HL-60 (cell line): ENCODE measurements around the gene NDE1.

ENCODE experiments used
- DNase-seq, 2 experiments: peaks; one replicate each; pipeline ENCODE4 v3.0.0-alpha.2; 2010 to 2020; ENCODE audit warnings: low read depth in 1 of 2, low spot score in 1 of 2
- H3K27ac ChIP-seq: fragments of 250-450 bp; sonication (Bioruptor Pico); replicated peaks from 2 replicates; pipeline ENCODE4 v1.5.1; 2020; ENCODE audit warnings: mild to moderate bottlenecking, moderate library complexity
- H3K27me3 ChIP-seq: fragments of 250-450 bp; sonication (Bioruptor Pico); 2 replicates; pipeline ENCODE4 v1.5.1; 2021; ENCODE audit warnings: mild to moderate bottlenecking, moderate library complexity; ENCODE audit not compliant: insufficient read depth, poor library complexity, severe bottlenecking
- H3K4me3 ChIP-seq: replicated peaks from 2 replicates; pipeline ENCODE4 v1.5.1; 2011; ENCODE audit warnings: mild to moderate bottlenecking, control low read depth, low read length; ENCODE audit not compliant: insufficient read depth
- CTCF ChIP-seq: IDR thresholded peaks from one replicate; pipeline ENCODE4 v1.5.1; 2011; ENCODE audit warnings: low read length, control low read depth, inconsistent platforms; ENCODE audit not compliant: insufficient read depth
- GABPA ChIP-seq: IDR thresholded peaks from 2 replicates; pipeline ENCODE4 v1.6.1; 2012; ENCODE audit warnings: low read depth
- POLR2AphosphoS5 ChIP-seq: IDR thresholded peaks from 2 replicates; pipeline ENCODE4 v1.6.1; 2012; ENCODE audit warnings: low read depth
- REST ChIP-seq: IDR thresholded peaks from 2 replicates; pipeline ENCODE4 v1.6.1; 2012; ENCODE audit warnings: low read depth; ENCODE audit not compliant: insufficient replicate concordance
- SPI1 ChIP-seq: IDR thresholded peaks from 2 replicates; pipeline ENCODE4 v1.6.1; 2012; ENCODE audit warnings: low read depth, mild to moderate bottlenecking, borderline replicate concordance

The NDE1 gene

GRCh38 chr16:15742716-15743115, 92.7 kb downstream of the NDE1 start:
- Histone ChIP-seq H3K27ac (no peak overlapping the region), H3K4me3 (no peak overlapping the region), H3K27me3 (no peaks in the 10 kb centered on the region)
- no peak for DNase-seq
- TF ChIP-seq CTCF (no peak), REST (no peak), GABPA (no peak), SPI1 (no peak), POLR2AphosphoS5 (no peak)

GRCh38 chr16:15743657-15744056, 93.6 kb downstream of the NDE1 start:
- no peak overlapping the region for H3K4me3 ChIP-seq
- H3K27ac ChIP-seq, result no peak overlapping the region
- TF ChIP-seq SPI1 (no peak), REST (no peak), GABPA (no peak), CTCF (no peak), POLR2AphosphoS5 (no peak)
- no peak for DNase-seq
- H3K27me3 ChIP-seq, result no peaks in the 10 kb centered on the region

GRCh38 chr16:15746332-15746731, 96.3 kb downstream of the NDE1 start:
- TF ChIP-seq SPI1 (no peak), REST (no peak)
- Histone ChIP-seq H3K27ac (no peak overlapping the region), H3K27me3 (no peaks in the 10 kb centered on the region), H3K4me3 (no peak overlapping the region)
- no peak for DNase-seq

- Histone ChIP-seq H3K4me3 (no peak overlapping the region), H3K27ac (no peak overlapping the region), H3K27me3 (no peaks in the 10 kb centered on the region)
- no peak for DNase-seq
- TF ChIP-seq POLR2AphosphoS5 (no peak), GABPA (no peak), REST (no peak), SPI1 (no peak), CTCF (no peak)
These were observed 97.9 kb downstream of the NDE1 start for GRCh38 chr16:15747937-15748336.
